Measurements from ENCODE around the gene IFNL2.
"Not testable (repeated sequence)": the region's sequence is repeated elsewhere in the genome, so short reads cannot be mapped to it uniquely, and the experiment has no call there.

IFNL2 gene

GRCh38 chr19:39253374-39254149 lies 14.6 kb upstream of the IFNL2 start:
- no peak for DNase-seq

DNA sequence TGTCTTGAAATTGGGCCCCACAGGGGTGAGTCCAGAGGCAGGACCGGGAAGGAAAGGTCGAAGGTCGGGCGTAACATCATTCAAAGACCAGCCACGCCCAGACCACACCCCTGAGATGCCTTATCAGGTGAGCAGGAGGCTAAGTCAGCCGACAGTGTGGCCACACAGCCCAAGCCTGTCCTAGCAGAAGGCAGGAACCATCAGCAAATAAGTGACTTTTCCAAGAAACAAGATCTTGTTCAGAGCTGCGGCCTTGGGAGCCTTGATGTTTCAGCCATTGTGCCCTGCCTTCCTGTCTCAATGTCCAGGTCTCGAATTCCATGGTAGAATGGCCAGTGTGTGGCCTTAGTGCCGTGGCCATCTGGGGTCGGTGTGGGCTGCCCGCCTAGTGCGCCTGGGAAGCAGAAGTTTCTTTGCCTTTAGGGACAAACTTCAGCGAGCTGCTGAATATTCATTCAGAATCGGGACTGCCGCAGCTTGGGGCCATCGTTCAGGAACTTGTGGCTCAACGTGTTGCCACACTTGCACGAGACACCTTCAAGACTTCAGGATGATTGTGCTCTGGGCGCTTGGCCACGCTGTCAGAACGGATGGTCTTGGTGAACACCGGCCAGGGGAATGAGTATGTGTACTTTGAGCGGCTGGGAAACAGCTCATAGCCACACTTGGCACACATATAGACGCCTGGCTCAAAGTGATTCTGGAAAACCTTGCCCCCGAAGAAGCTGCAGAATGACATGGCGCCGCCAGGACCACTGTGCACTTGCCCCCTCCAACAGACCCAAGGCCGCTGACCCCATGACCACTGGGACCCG lies 13.5 kb upstream of the IFNL2 start:
- DNase-seq, result no peak

GRCh38 chr19:39257227-39257626 lies 11.0 kb upstream of the IFNL2 start:
- no peak for DNase-seq

DNA sequence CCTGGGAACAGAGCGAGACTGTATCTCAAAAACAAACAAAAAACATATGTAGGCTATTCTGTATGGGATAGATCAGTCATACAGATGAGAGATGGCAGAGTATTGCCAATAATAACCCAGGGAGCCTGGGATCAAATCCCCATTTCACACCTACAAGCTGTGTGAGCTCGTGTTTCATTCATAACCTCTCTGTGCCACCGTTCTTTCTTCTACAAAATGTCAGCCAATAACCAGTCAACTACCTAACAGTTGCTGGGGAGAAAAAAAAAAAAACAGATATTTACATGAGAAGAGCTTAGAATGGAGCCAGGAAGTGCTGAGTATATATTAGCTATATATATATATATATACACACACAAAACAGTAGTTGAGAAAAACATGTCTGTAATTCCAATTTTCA lies 6.5 kb upstream of the IFNL2 start:
- DNase-seq, result no peak

GRCh38 chr19:39262496-39262895 lies 5.7 kb upstream of the IFNL2 start:
- DNase-seq, result no peak

- DNase-seq, result no peak
Observed at GRCh38 chr19:39263912-39264305, 4.3 kb upstream of the IFNL2 start.

DNA sequence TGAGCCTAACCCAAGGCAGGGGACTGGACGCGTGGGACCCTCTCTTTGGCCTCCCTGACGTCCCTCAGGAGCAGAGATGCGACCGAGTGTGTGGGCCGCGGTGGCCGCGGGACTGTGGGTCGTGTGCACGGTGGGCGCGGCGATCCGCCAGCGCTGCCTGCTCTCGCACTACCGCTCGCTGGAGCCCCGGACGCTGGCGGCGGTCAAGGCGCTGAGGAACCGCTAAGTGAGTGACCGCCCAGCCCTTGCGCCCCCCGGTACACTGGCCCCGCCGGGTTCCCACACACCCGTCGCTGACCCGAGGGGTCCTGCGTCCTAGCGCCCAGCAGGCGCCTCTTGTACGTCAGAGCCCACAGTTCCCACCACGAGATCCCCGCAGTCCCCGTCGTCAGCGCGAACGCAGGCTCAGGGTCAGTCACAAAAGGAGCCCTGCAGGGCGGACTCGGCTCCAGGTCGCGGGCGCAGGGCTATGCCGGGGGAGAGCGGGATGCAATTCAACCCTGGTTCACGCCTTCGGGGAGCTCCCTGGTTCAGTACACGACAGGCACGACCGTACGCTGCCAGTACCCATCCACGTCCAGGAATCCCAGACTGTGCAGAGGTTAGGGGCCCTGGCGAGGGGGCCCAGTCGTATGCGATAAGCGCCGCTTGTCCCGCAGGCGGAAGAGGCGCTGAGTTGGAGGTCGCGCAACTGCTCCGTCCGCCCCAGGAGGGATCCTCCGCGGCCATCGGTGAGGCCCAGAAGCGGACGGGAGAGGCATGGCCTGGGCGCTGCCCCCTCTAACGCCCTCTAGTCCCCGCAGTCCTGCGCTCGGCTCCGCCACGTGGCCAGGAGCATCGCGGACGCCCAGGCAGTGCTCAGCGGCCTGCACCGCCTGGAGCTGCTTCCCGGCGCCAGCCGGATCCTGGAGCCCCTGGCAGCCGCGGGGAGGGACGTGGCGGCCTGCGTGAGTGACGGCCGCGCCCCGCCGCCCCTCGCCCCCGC lies 3.6 kb upstream of the IFNL2 start:
- no peak for DNase-seq

DNA sequence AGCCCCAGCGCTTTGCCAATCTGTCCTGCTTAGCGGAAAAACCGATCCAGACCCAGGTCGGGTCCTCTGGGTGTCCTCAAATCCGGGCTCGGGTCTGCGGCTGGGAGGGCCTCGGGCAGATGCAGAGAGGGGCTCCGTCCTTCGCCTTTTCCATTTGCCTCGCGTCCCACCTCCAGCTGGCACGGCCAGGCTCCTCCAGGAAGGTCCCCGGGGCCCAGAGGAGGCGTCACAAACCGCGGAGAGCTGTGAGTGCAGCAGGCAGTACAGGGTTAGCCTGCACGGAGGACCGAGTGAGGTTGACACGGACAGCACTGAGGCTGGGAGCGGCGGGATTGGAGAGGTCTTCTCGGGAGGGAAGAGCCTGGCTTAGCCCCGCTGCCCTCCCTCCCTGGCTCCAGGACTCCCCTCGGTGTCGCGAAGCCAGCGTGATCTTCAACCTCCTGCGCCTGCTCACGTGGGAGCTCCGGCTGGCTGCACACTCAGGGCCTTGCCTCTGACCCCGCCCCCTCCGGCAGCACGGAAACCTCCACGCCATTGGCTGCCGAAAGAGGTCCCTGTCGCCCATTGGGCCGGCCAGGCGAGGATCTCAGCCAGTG lies 2.8 kb upstream of the IFNL2 start:
- DNase-seq, result no peak

GRCh38 chr19:39268531-39269223 lies 481 bp downstream of the IFNL2 start:
- not testable (repeated sequence) for DNase-seq

DNA sequence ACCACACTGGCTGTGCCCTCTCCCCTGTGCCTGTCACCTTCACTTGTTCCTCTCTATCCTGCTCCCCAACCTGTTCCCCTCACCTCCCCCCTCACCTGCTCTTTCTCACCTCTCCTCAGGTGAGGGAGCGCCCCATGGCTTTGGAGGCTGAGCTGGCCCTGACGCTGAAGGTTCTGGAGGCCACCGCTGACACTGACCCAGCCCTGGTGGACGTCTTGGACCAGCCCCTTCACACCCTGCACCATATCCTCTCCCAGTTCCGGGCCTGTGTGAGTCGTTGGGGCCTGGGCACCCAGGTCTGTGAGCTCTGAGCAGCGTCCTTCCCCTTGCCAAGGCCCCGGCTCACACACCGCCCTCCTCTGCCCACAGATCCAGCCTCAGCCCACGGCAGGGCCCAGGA lies 1.2 kb downstream of the IFNL2 start:
- DNase-seq, result not testable (repeated sequence)

DNA sequence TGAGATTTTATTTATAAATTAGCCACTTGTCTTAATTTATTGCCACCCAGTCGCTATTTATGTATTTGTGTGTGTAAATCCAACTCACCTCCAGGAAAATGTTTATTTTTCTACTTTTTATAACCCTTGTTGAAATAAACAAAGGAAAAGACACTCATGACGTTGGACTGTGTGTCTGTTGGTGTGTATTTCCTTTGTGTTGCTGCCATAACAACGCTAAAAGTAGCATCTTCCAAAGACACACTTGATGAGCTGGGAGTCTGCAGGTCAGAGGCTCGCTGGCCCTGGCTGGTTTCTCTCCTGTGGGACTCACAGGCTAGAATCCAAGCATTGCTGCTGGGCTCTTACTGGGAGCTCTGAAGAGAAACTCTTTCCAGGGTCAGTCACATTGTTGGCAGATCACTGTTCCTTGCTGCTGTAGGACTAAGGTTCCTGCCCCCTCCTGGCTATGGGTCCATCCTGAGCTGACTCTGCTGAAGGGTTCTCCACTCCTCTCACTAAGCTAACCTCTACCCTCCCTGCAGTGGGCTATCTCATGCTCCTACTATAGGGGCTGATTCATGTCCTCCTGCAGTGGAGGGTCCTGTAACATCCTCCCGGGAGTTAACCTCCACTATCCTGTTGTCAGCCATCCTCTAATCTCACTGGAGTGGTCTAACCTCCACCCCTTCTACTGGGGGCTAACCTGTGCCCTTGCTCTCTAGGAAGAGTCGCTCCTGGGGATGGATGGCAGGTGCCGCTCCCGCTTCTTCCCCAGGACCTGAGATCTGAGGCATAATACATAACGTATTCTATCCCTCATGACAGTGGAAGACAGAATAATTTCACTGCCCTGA lies 2.1 kb downstream of the IFNL2 start:
- DNase-seq, result no peak

DNA sequence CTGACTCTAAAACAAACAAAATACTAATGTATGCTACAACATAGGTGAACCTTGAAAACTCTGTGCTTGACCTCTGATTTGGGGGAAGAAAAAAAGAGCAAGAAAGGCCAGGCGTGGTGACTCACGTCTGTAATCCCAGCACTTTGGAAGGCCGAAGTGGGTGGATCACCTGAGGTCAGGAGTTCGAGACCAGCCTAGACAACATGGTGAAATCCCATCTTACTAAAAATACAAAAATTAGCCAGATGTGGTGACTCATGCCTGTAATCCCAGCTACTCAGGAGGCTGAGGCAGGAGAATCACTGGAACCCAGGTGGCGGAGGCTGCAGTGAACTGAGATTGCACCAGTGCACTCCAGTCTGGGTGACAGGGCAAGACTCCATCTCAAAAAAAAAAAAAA lies 5.7 kb downstream of the IFNL2 start:
- DNase-seq, result not testable (repeated sequence)

DNA sequence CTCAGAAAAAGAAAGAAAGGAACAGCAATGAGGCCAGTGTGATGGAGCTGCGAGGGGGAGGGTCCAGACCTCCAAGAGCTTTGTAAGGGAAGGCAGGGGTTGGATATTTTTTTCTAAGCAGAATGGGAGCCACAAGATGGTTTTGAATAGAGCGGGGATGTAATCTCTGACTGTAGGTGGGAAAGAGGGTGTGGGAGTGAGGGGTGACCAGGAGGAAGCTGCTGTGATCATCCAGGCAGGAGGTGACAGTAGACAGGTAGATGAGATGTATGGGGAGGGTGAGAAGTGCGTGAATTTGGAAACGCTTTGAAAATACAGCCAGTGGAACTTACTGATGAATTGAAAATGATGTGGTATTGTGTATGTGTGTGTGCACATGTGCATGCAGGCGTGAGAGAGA lies 7.4 kb downstream of the IFNL2 start:
- DNase-seq, result no peak

DNA sequence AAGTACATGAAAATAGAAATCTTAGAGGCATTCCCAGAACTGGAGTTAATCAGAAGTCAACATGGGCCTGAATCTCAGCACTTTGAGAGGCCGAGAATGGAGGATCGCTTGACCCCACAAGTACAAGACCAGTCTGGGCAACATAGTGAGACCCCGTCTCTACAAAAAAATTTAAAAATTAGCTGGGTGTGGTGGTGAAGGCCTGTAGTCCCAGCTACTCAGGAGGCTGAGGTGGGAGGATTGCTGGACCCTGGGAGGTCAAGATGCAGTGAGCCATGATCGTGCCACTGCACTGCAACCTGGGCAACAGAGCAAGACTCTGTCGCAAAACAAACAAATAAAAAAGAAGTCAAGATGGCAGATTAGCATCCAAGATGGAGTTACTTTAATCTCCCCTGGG lies 8.5 kb downstream of the IFNL2 start:
- DNase-seq, result no peak

- no peak for DNase-seq
Observed at GRCh38 chr19:39277598-39277997, 9.4 kb downstream of the IFNL2 start.

DNA sequence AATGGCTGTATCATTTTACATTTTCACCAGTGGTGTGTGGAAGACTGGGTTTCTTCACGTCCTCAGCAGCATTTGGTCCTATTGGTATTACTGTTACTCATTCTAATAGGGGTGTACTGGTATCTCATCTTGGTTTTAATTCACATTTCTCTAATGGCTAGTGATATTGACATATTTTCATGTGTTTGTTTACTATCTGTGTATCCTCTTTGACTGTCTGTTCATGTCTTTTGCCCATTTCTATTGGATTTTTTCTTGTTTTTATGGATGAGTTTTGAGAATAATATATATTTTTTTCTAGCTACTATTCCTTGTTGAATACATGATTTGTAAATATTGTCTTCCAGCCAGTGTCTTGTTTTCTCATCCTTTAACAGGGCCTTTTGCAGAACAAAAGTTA lies 13.8 kb downstream of the IFNL2 start:
- no peak for DNase-seq

- DNase-seq, result no peak
Observed at GRCh38 chr19:39284032-39284431, 15.8 kb downstream of the IFNL2 start.

DNA sequence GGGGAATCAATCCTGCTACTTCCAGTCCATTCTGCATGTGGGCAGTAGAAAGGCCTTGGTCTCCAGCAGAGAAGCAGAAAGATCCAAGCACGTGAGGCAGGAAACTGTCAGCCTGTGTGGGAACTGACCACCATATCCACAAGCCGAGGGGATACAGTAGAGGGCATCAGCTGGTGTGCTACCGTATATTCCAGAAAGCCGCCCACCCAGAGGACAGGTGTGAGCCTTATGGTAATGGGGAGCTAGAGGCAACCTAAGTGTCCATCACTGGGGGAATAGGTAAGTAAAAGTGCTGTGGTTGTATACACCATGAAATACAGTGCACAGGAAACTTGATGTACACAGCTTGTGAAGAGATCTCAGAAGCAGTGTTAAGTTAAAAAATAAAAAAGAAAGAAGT lies 25.2 kb downstream of the IFNL2 start:
- no peak for DNase-seq

DNA sequence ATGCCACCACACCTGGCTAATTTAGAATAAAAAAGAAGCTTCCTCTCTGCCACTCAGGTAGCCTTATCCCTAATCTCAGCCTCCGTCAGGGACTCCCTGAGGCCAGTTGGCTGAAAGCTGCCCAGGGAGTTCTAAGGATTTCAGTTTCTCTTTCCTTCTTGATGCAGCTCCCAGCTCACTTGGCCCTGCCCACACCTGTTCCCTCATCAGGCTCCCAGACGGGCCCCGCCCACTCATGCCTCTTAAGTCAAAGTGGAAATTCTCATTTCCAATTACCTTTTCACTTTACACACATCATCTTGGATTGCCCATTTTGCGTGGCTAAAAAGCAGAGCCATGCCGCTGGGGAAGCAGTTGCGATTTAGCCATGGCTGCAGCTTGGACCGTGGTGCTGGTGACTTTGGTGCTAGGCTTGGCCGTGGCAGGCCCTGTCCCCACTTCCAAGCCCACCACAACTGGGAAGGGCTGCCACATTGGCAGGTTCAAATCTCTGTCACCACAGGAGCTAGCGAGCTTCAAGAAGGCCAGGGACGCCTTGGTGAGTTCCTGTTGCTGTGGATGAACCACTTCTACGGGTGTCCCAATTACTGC lies 28.0 kb downstream of the IFNL2 start, which contains the start of gene IFNL1:
Gene IFNL1, plus strand, starts transcription at position 353 of the 591 bp plus-strand sequence. Its CDS starts 15 bp downstream, at position 368.
- DNase-seq, result no peak

DNA sequence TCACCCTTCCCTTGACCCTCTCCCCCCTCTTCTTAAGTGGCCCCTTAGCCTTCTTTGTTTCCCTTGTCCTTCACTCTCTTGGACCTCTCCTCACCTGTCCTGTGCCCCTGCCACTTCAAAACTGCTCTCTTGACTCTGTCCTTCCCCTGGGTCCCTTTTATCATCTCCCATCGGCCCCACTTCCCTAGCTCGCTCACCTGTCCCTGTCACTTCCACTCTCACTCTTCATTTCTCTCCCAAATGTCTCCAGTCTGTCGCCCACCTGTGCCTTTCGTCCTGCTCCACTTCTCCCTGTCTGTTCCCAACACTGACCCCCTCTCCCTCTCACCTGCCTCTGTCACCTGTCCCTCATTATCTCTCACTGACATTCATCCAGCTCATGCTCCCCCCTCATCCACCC lies 28.7 kb downstream of the IFNL2 start:
- DNase-seq, result no peak

All from NCI-H1694 treated with DMSO at 0.1 percent for 48 hours (cell line).